B cell (primary cell): ENCODE data around the gene TNFRSF17. TPM values are rescaled to one million over a fixed set of nuclear protein-coding genes. Genes with fewer than 3 reads are reported as not detected.

Experiments used
- ATAC-seq: fragments of 200-7000 bp; cut with Tn5 transposase; one replicate; pipeline ENCODE4 v1.10.0; 2021; ENCODE audit warnings: low read depth, mild to moderate bottlenecking, moderate number of reproducible peaks, moderate library complexity
- CTCF ChIA-PET: fragments of 350-600 bp; sonication (Branson Sonifier 250); formaldehyde crosslinking; loops from one replicate; lab custom pipeline; 2021; ENCODE audit warnings: antibody characterized with exemption, inconsistent platforms; lab: Charles Lee
- POLR2A ChIA-PET: fragments of 350-600 bp; sonication (Branson Sonifier 250); formaldehyde crosslinking; loops from one replicate; lab custom pipeline; 2021; ENCODE audit warnings: antibody characterized with exemption; lab: Charles Lee
- DNase-seq: peaks from one replicate; pipeline ENCODE4 v3.0.0; 2013
- H2AFZ ChIP-seq: 2 replicates; pipeline ENCODE4 v1.6.1; 2012; ENCODE audit warnings: mild to moderate bottlenecking, low read depth, low read length; ENCODE audit not compliant: insufficient read depth, poor library complexity, severe bottlenecking
- H3K27ac ChIP-seq, 2 donors: 1 replicate in 1 of 2; 2 replicates in 1 of 2; pipeline ENCODE4 v1.5.1; 2012 to 2013; ENCODE audit warnings: low read length in 2 of 2, mild to moderate bottlenecking in 2 of 2, moderate library complexity in 1 of 2
- H3K27me3 ChIP-seq, 4 experiments: fragments of 200-600 bp in 1 of 4; sonication (generic) in 1 of 4; replicated peaks in 1 of 4; 1 replicate in 2 of 4; 2 replicates in 2 of 4; pipeline versions ENCODE4 v1.6.1 to v1.7.0; 2013 to 2016; ENCODE audit warnings: low read length in 3 of 4, mild to moderate bottlenecking in 2 of 4, mixed read lengths in 1 of 4, moderate library complexity in 1 of 4; ENCODE audit not compliant: insufficient read depth in 4 of 4, control insufficient read depth in 3 of 4; ENCODE audit errors: control extremely low read depth in 1 of 4
- H3K36me3 ChIP-seq, 2 experiments: replicated peaks in 1 of 2; 1 replicate in 1 of 2; 2 replicates in 1 of 2; pipeline versions ENCODE4 v1.6.1 to v1.7.1; 2013; ENCODE audit warnings: low read length in 1 of 2; ENCODE audit not compliant: insufficient read depth in 2 of 2, control insufficient read depth in 1 of 2; ENCODE audit errors: control extremely low read depth in 1 of 2, extremely low read depth in 1 of 2
- H3K4me1 ChIP-seq, 2 donors: fragments of 200-600 bp in 1 of 2; sonication (generic) in 1 of 2; 1 replicate in 1 of 2; 2 replicates in 1 of 2; pipeline versions ENCODE4 v1.5.1 to v1.6.1; 2013 to 2017; ENCODE audit warnings: low read length in 2 of 2; ENCODE audit not compliant: control insufficient read depth in 2 of 2, insufficient read depth in 2 of 2
- H3K4me2 ChIP-seq: replicated peaks from 2 replicates; pipeline ENCODE3; 2012; ENCODE audit warnings: mild to moderate bottlenecking, low read depth, low read length; ENCODE audit not compliant: poor library complexity, severe bottlenecking
- H3K4me3 ChIP-seq, 5 experiments: fragments of 200-600 bp in 1 of 5; sonication (generic) in 1 of 5; 1 replicate in 3 of 5; 2 replicates in 2 of 5; pipeline versions ENCODE4 v1.5.1 to v1.7.0; 2011 to 2016; ENCODE audit warnings: low read length in 4 of 5, mild to moderate bottlenecking in 4 of 5, low read depth in 2 of 5, control low read depth in 1 of 5, moderate library complexity in 1 of 5; ENCODE audit not compliant: insufficient read depth in 1 of 5; ENCODE audit errors: control extremely low read depth in 1 of 5, extremely low read depth in 1 of 5
- H3K79me2 ChIP-seq: fragments of 200-600 bp; sonication (generic); one replicate; pipeline ENCODE4 v1.6.0; 2016; ENCODE audit warnings: low read length; ENCODE audit not compliant: control insufficient read depth, insufficient read depth
- H3K9ac ChIP-seq: fragments of 200-600 bp; sonication (generic); 2 replicates; pipeline ENCODE4 v1.6.1; 2017; ENCODE audit warnings: mild to moderate bottlenecking, low read length, moderate library complexity
- H3K9me3 ChIP-seq, 3 donors: one replicate each; pipeline versions ENCODE4 v1.6.1 to v1.7.1; 2013; ENCODE audit warnings: low read length in 2 of 3; ENCODE audit not compliant: control insufficient read depth in 2 of 3, insufficient read depth in 1 of 3; ENCODE audit errors: control extremely low read depth in 1 of 3
- H4K20me1 ChIP-seq: 2 replicates; pipeline ENCODE4 v1.6.0; 2012; ENCODE audit warnings: mild to moderate bottlenecking, low read length; ENCODE audit not compliant: insufficient read depth, control insufficient read depth, poor library complexity, severe bottlenecking
- H3K27ac Mint-ChIP-seq: one replicate; pipeline ENCODE4 v1.8.0; 2021; ENCODE audit warnings: mixed read lengths
- H3K27me3 Mint-ChIP-seq: one replicate; pipeline ENCODE4 v1.8.0; 2021; ENCODE audit warnings: mixed read lengths
- H3K4me1 Mint-ChIP-seq: one replicate; pipeline ENCODE4 v1.8.0; 2021; ENCODE audit warnings: mixed read lengths
- H3K4me3 Mint-ChIP-seq: one replicate; pipeline ENCODE4 v1.8.0; 2021; ENCODE audit warnings: mixed read lengths
- H3K9me3 Mint-ChIP-seq: one replicate; pipeline ENCODE4 v1.8.0; 2022; ENCODE audit warnings: mixed read lengths; ENCODE audit not compliant: insufficient read depth
- CTCF ChIP-seq: fragments of 200-600 bp; IDR thresholded peaks from one replicate; pipeline ENCODE4 v1.8.0; 2022; ENCODE audit warnings: antibody characterized with exemption, mild to moderate bottlenecking
- EZH2 ChIP-seq: IDR thresholded peaks from 2 replicates; pipeline ENCODE4 v1.6.1; 2012; ENCODE audit warnings: borderline replicate concordance, low read depth, mild to moderate bottlenecking, moderate library complexity, low read length; ENCODE audit not compliant: insufficient read depth, poor library complexity, severe bottlenecking
- WGBS: methylation state at CpG from one replicate; pipeline ENCODE4 v1.1.5; 2013; ENCODE audit warnings: missing lambda C conversion rate; ENCODE audit not compliant: insufficient coverage; 5-methylcytosine and 5-hydroxymethylcytosine counted together
- intact Hi-C: fragments of 100-400 bp; cut with micrococcal nuclease; formaldehyde crosslinking; loops from one replicate; pipeline ENCODE4 v1.10.0; 2022
- polyA plus RNA-seq: library from polyadenylated mRNA; depleted of rRNA; stranded (reverse); fragments of >200 nt; gene quantifications from 2 replicates; pipeline ENCODE4 v1.2.3, GENCODE V29; 2012
- total RNA-seq, 2 donors: library from RNA; stranded (reverse); fragments of 120-200 nt in 1 of 2; gene quantifications; 1 replicate in 1 of 2; 2 replicates in 1 of 2; pipeline versions ENCODE4 v1.2.3 to v1.2.4, GENCODE V29; 2013 to 2022

TNFRSF17 gene
- total and polyA plus RNA-seq, 2 donors (not counting 1 experiment from before 2014, with no cell fraction given), result 4.6 to 16.4 TPM

DNA sequence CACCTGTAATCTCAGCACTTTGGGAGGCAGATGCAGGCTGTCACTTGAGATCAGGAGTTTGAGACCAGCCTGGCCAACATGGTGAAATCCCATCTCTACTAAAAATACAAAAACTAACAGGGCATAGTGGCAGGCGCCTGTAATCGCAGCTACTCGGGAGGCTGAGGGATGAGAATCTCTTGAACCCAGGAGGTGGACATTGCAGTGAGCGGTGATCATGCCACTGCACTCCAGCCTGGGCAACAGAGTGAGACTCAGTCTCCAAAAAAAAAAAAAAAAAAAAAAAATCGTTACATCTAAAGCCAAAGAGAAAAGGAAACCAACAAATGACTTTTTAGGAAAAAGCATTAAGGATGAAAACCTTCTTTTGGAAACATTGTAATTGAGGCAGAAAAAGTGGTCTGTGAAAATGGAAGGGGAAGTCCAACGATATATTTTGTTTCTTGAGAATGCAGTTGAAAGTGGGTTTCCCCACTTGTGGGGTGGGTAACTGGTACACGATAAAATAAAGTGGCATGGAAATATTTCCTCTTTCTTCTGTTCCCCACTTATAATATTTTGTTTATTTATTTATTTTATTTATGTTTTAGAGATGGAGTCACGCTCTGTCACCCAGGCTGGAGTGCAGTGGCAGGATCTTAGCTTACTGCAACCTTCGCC lies 14.1 kb downstream of the TNFRSF17 start:
- Histone ChIP-seq H3K4me3 (peak overlapping the region in 4 of 5 experiments; percentile 25 to 100 (median 76)), H3K36me3 (peaks cover 0 to 14% of the 10 kb centered on the region in 2 experiments), H3K4me1 (peaks cover 63 to 74% of the 10 kb centered on the region in 2 donors), H3K79me2 (peaks cover 87% of the 10 kb centered on the region), H3K9ac (peak overlapping the region; percentile 99), H3K9me3 (no peaks in the 10 kb centered on the region), H3K27ac (peak overlapping the region; percentile 82 to 92), H4K20me1 (peaks cover 14% of the 10 kb centered on the region), H2AFZ (no peak overlapping the region), H3K27me3 (no peaks in the 10 kb centered on the region), H3K4me2 (peak overlapping the region; percentile 96)
- ChIA-PET POLR2A (interaction anchor here (2.0 to 4.0 kb wide), 2 partner anchors 14 to 55 kb away, joined by 5 to 39 read pairs; partner anchors contain the start of gene TNFRSF17), CTCF (interaction anchor here (1.1 to 5.0 kb wide), 5 partner anchors 9 to 89 kb away, joined by 3 to 23 read pairs (median 5); partner anchors contain the start of gene TNFRSF17)
- Mint-ChIP-seq H3K4me1 (peaks cover 72% of the 10 kb centered on the region), H3K27me3 (no peaks in the 10 kb centered on the region), H3K4me3 (peak overlapping the region; percentile 96), H3K9me3 (no peaks in the 10 kb centered on the region), H3K27ac (peak overlapping the region; percentile 94)
- DNase-seq, result peak; percentile 56
- no peak for ATAC-seq
- no CpG with 5 or more reads among the region's 9 CpGs for WGBS
- no peak for TF ChIP-seq EZH2
- no peak for TF ChIP-seq CTCF
- intact Hi-C loops, result loop anchor here (2.0 kb wide), 1 partner anchor 14 kb away; no protein-coding TSS in a partner anchor
